DOHH2 (cell line): Measurements from ENCODE around the gene MTERF4.

Experiments
- H3F3A ChIP-seq: fragments of 200-600 bp; sonication (generic), shearing (Covaris generic); 2 replicates; pipeline ENCODE4 v1.6.0; 2016; ENCODE audit warnings: antibody characterized with exemption, mild to moderate bottlenecking; ENCODE audit not compliant: control insufficient read depth, insufficient read depth
- H3K27ac ChIP-seq: fragments of 200-600 bp; sonication (generic); 2 replicates; pipeline ENCODE4 v1.5.1; 2014; ENCODE audit warnings: low read depth, mild to moderate bottlenecking, low read length, moderate library complexity
- H3K27me3 ChIP-seq: fragments of 200-600 bp; sonication (generic); 2 replicates; pipeline ENCODE4 v1.6.1; 2014; ENCODE audit warnings: mild to moderate bottlenecking, low read length, mixed read lengths; ENCODE audit not compliant: control insufficient read depth
- H3K36me3 ChIP-seq: fragments of 200-600 bp; sonication (generic); 2 replicates; pipeline ENCODE4 v1.6.1; 2014; ENCODE audit warnings: mild to moderate bottlenecking, low read length, moderate library complexity, mixed read lengths; ENCODE audit not compliant: control insufficient read depth
- H3K4me1 ChIP-seq: fragments of 200-600 bp; sonication (generic); 2 replicates; pipeline ENCODE4 v1.6.1; 2014; ENCODE audit warnings: mild to moderate bottlenecking, low read length, mixed read lengths; ENCODE audit not compliant: control insufficient read depth
- H3K4me2 ChIP-seq: fragments of 200-600 bp; sonication (generic); 2 replicates; pipeline ENCODE4 v1.6.0; 2014; ENCODE audit warnings: mild to moderate bottlenecking, low read length, moderate library complexity
- H3K4me3 ChIP-seq: fragments of 200-600 bp; sonication (generic); 2 replicates; pipeline ENCODE4 v1.5.1; 2014; ENCODE audit warnings: mild to moderate bottlenecking, low read length, mixed read lengths
- H3K79me2 ChIP-seq: fragments of 200-600 bp; sonication (generic); 2 replicates; pipeline ENCODE4 v1.6.1; 2014; ENCODE audit warnings: mild to moderate bottlenecking, low read length, mixed read lengths; ENCODE audit not compliant: control insufficient read depth
- H3K9me2 ChIP-seq: fragments of 200-600 bp; sonication (generic); replicated peaks from 2 replicates; pipeline ENCODE4 v1.6.1; 2014; ENCODE audit warnings: mild to moderate bottlenecking, low read length, mixed read lengths; ENCODE audit not compliant: control insufficient read depth
- H3K9me3 ChIP-seq: fragments of 200-600 bp; sonication (generic); 2 replicates; pipeline ENCODE4 v1.6.1; 2014; ENCODE audit warnings: antibody characterized with exemption, low read length, mixed read lengths; ENCODE audit not compliant: control insufficient read depth, insufficient read depth
- H4K20me1 ChIP-seq: fragments of 200-600 bp; sonication (generic); 2 replicates; pipeline ENCODE4 v1.6.0; 2014; ENCODE audit warnings: low read depth, mild to moderate bottlenecking, antibody characterized with exemption, low read length, moderate library complexity; ENCODE audit not compliant: control insufficient read depth, insufficient read depth
- CTCF ChIP-seq: fragments of 200-600 bp; sonication (generic); IDR thresholded peaks from one replicate; pipeline ENCODE4 v1.5.1; 2014; ENCODE audit warnings: antibody characterized with exemption, mild to moderate bottlenecking, low read depth, low read length; ENCODE audit not compliant: poor library complexity, severe bottlenecking
- EZH2phosphoT487 ChIP-seq: fragments of 200-600 bp; sonication (generic); IDR thresholded peaks from 2 replicates; pipeline ENCODE4 v1.6.1; 2017; ENCODE audit warnings: borderline replicate concordance, mild to moderate bottlenecking, antibody characterized with exemption, low read length, moderate library complexity, mixed read lengths

The MTERF4 gene, protein sequence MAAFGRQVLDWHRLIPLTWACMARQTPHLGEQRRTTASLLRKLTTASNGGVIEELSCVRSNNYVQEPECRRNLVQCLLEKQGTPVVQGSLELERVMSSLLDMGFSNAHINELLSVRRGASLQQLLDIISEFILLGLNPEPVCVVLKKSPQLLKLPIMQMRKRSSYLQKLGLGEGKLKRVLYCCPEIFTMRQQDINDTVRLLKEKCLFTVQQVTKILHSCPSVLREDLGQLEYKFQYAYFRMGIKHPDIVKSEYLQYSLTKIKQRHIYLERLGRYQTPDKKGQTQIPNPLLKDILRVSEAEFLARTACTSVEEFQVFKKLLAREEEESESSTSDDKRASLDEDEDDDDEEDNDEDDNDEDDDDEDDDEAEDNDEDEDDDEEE

DNA sequence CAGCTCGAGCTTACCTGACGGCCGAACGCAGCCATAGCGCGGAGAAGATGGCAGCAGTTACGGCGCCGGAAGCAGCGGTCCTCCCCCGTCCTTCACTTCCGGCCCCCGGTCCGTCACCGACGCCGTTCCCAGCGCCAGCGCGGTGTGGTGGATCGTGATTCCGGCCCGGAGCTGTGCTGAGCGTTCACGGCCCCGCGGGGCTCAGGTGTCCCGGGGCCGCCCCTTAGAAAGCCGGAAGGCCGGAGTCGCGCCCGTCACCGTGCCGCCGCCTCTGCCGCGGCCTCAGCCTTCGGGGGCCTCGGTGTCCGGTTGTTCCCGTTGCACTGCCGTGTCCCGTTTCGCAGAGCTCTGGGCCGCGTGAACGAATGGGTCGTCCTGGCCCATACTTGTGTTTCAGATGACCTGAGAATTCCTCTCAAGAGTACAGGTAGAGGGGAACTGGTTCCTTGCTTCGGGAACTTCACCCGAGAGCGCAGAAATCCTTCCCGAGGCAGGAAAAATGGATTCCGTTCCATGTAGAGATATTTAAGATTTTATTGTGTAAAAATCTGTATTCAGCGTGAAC is at the start of gene MTERF4:
TSS of gene MTERF4 (minus strand) at position 49 of the 565 bp plus-strand sequence. CDS start at position 35, 14 bp downstream.
- Histone ChIP-seq H3K4me1 (peaks cover 52% of the 10 kb centered on the region), H3F3A (peaks cover 4% of the 10 kb centered on the region; the same call in 1 of the 2 replicates), H3K9me2 (no peaks in the 10 kb centered on the region), H3K4me2 (peak within 1 kb of the TSS; percentile 94), H3K4me3 (peak within 1 kb of the TSS; percentile 89), H3K27me3 (no peaks in the 10 kb centered on the region), H3K36me3 (peaks cover 46% of the 10 kb centered on the region), H3K27ac (peak within 1 kb of the TSS; percentile 57), H3K9me3 (no peaks in the 10 kb centered on the region), H4K20me1 (peaks cover 11% of the 10 kb centered on the region), H3K79me2 (peaks cover 62% of the 10 kb centered on the region)
- no peak for TF ChIP-seq EZH2phosphoT487
- no peak for TF ChIP-seq CTCF

- Histone ChIP-seq H3K9me2 (no peaks in the 10 kb centered on the region), H3K9me3 (no peaks in the 10 kb centered on the region), H3K36me3 (peaks cover 33% of the 10 kb centered on the region), H3K27me3 (no peaks in the 10 kb centered on the region), H3K79me2 (peaks cover 63% of the 10 kb centered on the region), H3K4me3 (peak overlapping the region; percentile 87), H3K4me1 (peaks cover 33% of the 10 kb centered on the region), H3K4me2 (peak overlapping the region; percentile 94), H3F3A (no peaks in the 10 kb centered on the region), H3K27ac (peak overlapping the region; percentile 12; the same call in 1 of the 2 replicates), H4K20me1 (peaks cover 5% of the 10 kb centered on the region; the same call in 1 of the 2 replicates)
- TF ChIP-seq CTCF (no peak), EZH2phosphoT487 (no peak)
Measured at GRCh38 chr2:241150660-241151530, 48.8 kb upstream of the MTERF4 start.

DNA sequence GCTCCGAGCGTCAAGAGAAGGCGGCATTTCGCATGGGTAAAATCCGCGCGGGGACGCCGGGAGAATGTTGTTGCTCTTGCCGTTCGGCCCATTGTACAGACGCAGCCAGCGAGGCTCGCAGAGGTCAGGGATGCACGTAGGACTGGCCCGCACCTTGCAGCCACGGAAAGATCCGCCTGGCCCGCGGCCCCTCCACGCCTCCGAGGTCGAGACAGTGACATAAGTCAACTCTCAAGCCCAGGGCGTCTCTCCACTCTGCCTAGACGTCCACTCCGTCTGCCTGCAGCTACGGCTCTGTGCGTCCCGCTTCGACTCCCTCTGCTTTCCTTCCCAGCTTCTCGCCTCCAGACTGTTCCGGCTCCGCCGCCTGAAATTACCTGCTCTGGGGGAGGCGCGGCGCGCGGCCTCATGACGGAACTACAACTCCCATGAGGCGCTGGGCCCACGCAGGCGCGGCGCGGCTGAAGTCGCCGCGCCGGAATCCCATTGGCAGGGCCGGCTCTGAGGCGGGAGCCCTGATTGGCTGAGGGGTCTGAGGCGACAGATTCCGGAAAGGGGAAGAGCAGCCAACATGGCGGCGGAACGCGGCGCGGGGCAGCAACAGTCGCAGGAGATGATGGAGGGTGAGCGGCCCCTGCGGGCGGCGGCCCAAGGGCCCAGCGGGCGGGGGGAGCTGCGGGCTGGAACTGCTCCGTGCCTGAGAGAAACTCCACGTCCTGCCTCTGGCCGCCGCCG is 48.0 kb upstream of the MTERF4 start, which contains the start of gene PPP1R7:
TSS of gene PPP1R7 (plus strand) at position 543 of the 735 bp plus-strand sequence. CDS start at position 572, 29 bp downstream.
- H3K4me3 ChIP-seq = peak within 1 kb of the TSS; percentile 87
- TF ChIP-seq EZH2phosphoT487 (no peak), CTCF (no peak)

More for the DNA sequence above, 48.0 kb upstream of the MTERF4 start, which contains the start of gene PPP1R7:
- Histone ChIP-seq H3K4me2 (peak within 1 kb of the TSS; percentile 94), H3K79me2 (peaks cover 68% of the 10 kb centered on the region), H3K4me1 (peaks cover 33% of the 10 kb centered on the region), H3K9me3 (no peaks in the 10 kb centered on the region), H3K36me3 (peaks cover 27% of the 10 kb centered on the region), H3K27me3 (no peaks in the 10 kb centered on the region), H3F3A (no peaks in the 10 kb centered on the region), H4K20me1 (peaks cover 5% of the 10 kb centered on the region; the same call in 1 of the 2 replicates), H3K27ac (peak within 1 kb of the TSS; percentile 12; the same call in 1 of the 2 replicates), H3K9me2 (no peaks in the 10 kb centered on the region)
